HG02759 (cell line): Measurements from ENCODE around the gene TMEM106C.
"Not testable (repeated sequence)": the region's sequence is repeated elsewhere in the genome, so short reads cannot be mapped to it uniquely, and the experiment has no call there.

ENCODE experiments used
- ATAC-seq: cut with Tn5 transposase; IDR thresholded peaks from one replicate; pipeline ENCODE4 v1.9.1; 2021; ENCODE audit warnings: mild to moderate bottlenecking, moderate library complexity; ENCODE audit not compliant: unreplicated experiment

Gene TMEM106C

GRCh38 chr12:47949441-47950341, 13.7 kb upstream of the TMEM106C start:
- no peak for ATAC-seq

GRCh38 chr12:47950856-47951468, 12.4 kb upstream of the TMEM106C start:
- no peak for ATAC-seq

GRCh38 chr12:47954058-47954457, 9.3 kb upstream of the TMEM106C start:
- no peak for ATAC-seq

- no peak for ATAC-seq
Observed at GRCh38 chr12:47954467-47955045, 8.8 kb upstream of the TMEM106C start.

- ATAC-seq = no peak
Observed at GRCh38 chr12:47955059-47955458, 8.3 kb upstream of the TMEM106C start.

- not testable (repeated sequence) for ATAC-seq
Observed at GRCh38 chr12:47957671-47958070, 5.7 kb upstream of the TMEM106C start.

- no peak for ATAC-seq
Observed at GRCh38 chr12:47962198-47962597, 1.2 kb upstream of the TMEM106C start.

- ATAC-seq = no peak
Observed at GRCh38 chr12:47964106-47964728, 821 bp downstream of the TMEM106C start.

- ATAC-seq = no peak
Observed at GRCh38 chr12:47965581-47965980, 2.2 kb downstream of the TMEM106C start.

GRCh38 chr12:47967461-47968321, 4.3 kb downstream of the TMEM106C start:
- ATAC-seq = no peak

- ATAC-seq = no peak
Observed at GRCh38 chr12:47969845-47970244, 6.4 kb downstream of the TMEM106C start.

- ATAC-seq = no peak
Observed at GRCh38 chr12:47970843-47971242, 7.4 kb downstream of the TMEM106C start.

- ATAC-seq = no peak
Observed at GRCh38 chr12:47972895-47973294, 9.5 kb downstream of the TMEM106C start.

- no peak for ATAC-seq
Observed at GRCh38 chr12:47973870-47974269, 10.5 kb downstream of the TMEM106C start.

- no peak for ATAC-seq
Observed at GRCh38 chr12:47975036-47975620, 11.7 kb downstream of the TMEM106C start.

- no peak for ATAC-seq
Observed at GRCh38 chr12:47975816-47976215, 12.4 kb downstream of the TMEM106C start.

GRCh38 chr12:47977046-47977771, 13.8 kb downstream of the TMEM106C start:
- no peak for ATAC-seq

- ATAC-seq = no peak
Observed at GRCh38 chr12:47977772-47978597, 14.6 kb downstream of the TMEM106C start.

GRCh38 chr12:47978598-47978873, 15.1 kb downstream of the TMEM106C start:
- ATAC-seq = no peak
